Mesenchymal stem cell (in vitro differentiated cells and primary cell): ENCODE results near the gene PEMT.

Source experiments
- DNase-seq: peaks from one replicate; pipeline ENCODE4 v3.0.0-alpha.2; 2013
- H2AFZ ChIP-seq: one replicate; pipeline ENCODE4 v1.6.1; 2013; ENCODE audit warnings: low read depth, mild to moderate bottlenecking, control low read depth, inconsistent platforms, low read length, moderate library complexity
- H2AK5ac ChIP-seq: 2 replicates; pipeline ENCODE4 v1.6.1; 2013; ENCODE audit warnings: low read length, moderate library complexity, mild to moderate bottlenecking, inconsistent platforms; ENCODE audit not compliant: severe bottlenecking
- H2BK120ac ChIP-seq: one replicate; pipeline ENCODE4 v1.6.1; 2013; ENCODE audit warnings: low read depth, mild to moderate bottlenecking, inconsistent platforms, low read length, moderate library complexity
- H2BK12ac ChIP-seq, 2 experiments: one replicate each; pipeline ENCODE4 v1.6.1; 2013; ENCODE audit warnings: inconsistent platforms in 2 of 2, low read length in 2 of 2, mild to moderate bottlenecking in 2 of 2, moderate library complexity in 2 of 2, control low read depth in 1 of 2
- H2BK15ac ChIP-seq: one replicate; pipeline ENCODE4 v1.6.1; 2013; ENCODE audit warnings: mild to moderate bottlenecking, low read depth, inconsistent platforms; ENCODE audit not compliant: poor library complexity, severe bottlenecking
- H2BK5ac ChIP-seq: 2 replicates; pipeline ENCODE4 v1.6.1; 2013; ENCODE audit warnings: low read depth, mild to moderate bottlenecking, low read length, control low read depth, inconsistent platforms; ENCODE audit not compliant: poor library complexity, severe bottlenecking
- H3K14ac ChIP-seq, 2 experiments: one replicate each; pipeline ENCODE4 v1.6.1; 2013; ENCODE audit warnings: inconsistent platforms in 2 of 2, low read length in 2 of 2, control low read depth in 1 of 2, mild to moderate bottlenecking in 1 of 2, moderate library complexity in 1 of 2
- H3K18ac ChIP-seq, 2 experiments: one replicate each; pipeline ENCODE4 v1.6.1; 2013; ENCODE audit warnings: inconsistent platforms in 2 of 2, low read length in 2 of 2, control low read depth in 1 of 2, low read depth in 1 of 2, mild to moderate bottlenecking in 1 of 2
- H3K23ac ChIP-seq, 2 experiments: one replicate each; pipeline ENCODE4 v1.6.1; 2013; ENCODE audit warnings: inconsistent platforms in 2 of 2, low read length in 2 of 2, mild to moderate bottlenecking in 2 of 2, moderate library complexity in 2 of 2, control low read depth in 1 of 2
- H3K27ac ChIP-seq: 2 replicates; pipeline ENCODE4 v1.5.1; 2013; ENCODE audit warnings: mild to moderate bottlenecking, moderate library complexity, low read length, control low read depth, inconsistent platforms; ENCODE audit not compliant: poor library complexity, severe bottlenecking
- H3K27me3 ChIP-seq, 2 experiments: 2 replicates each; pipeline versions ENCODE4 v1.6.1 to v1.7.0; 2013; ENCODE audit warnings: low read length in 2 of 2, mild to moderate bottlenecking in 2 of 2, moderate library complexity in 2 of 2, control low read depth in 1 of 2, inconsistent platforms in 1 of 2; ENCODE audit not compliant: control insufficient read depth in 1 of 2, insufficient read depth in 1 of 2
- H3K36me3 ChIP-seq, 2 experiments: 2 replicates each; pipeline versions ENCODE4 v1.6.1 to v1.7.0; 2013; ENCODE audit warnings: low read length in 2 of 2, control low read depth in 1 of 2, inconsistent platforms in 1 of 2, low read depth in 1 of 2, mild to moderate bottlenecking in 1 of 2; ENCODE audit not compliant: insufficient read depth in 2 of 2, control insufficient read depth in 1 of 2
- H3K4ac ChIP-seq, 2 experiments: one replicate each; pipeline ENCODE4 v1.6.1; 2013; ENCODE audit warnings: inconsistent platforms in 2 of 2, low read length in 2 of 2, mild to moderate bottlenecking in 2 of 2, moderate library complexity in 2 of 2, control low read depth in 1 of 2, low read depth in 1 of 2
- H3K4me1 ChIP-seq: 2 replicates; pipeline ENCODE4 v1.6.1; 2013; ENCODE audit warnings: low read depth, low read length, control low read depth; ENCODE audit not compliant: control insufficient read depth, insufficient read depth
- H3K4me2 ChIP-seq: 2 replicates; pipeline ENCODE4 v1.6.1; 2013; ENCODE audit warnings: low read length, mild to moderate bottlenecking, inconsistent platforms; ENCODE audit not compliant: poor library complexity, severe bottlenecking
- H3K4me3 ChIP-seq, 2 experiments: 2 replicates each; pipeline versions ENCODE4 v1.5.1 to v1.7.0; 2013; ENCODE audit warnings: low read length in 2 of 2, mild to moderate bottlenecking in 2 of 2, control low read depth in 1 of 2, low read depth in 1 of 2; ENCODE audit not compliant: insufficient read depth in 1 of 2
- H3K79me1 ChIP-seq: replicated peaks from 2 replicates; pipeline ENCODE4 v1.6.1; 2013; ENCODE audit warnings: mild to moderate bottlenecking, control low read depth, low read length, inconsistent platforms; ENCODE audit not compliant: poor library complexity, severe bottlenecking
- H3K9ac ChIP-seq: 2 replicates; pipeline ENCODE4 v1.7.0; 2013; ENCODE audit warnings: mild to moderate bottlenecking, low read length, moderate library complexity
- H3K9me3 ChIP-seq: 2 replicates; pipeline ENCODE4 v1.7.0; 2013; ENCODE audit warnings: mild to moderate bottlenecking, low read length; ENCODE audit not compliant: control insufficient read depth
- H4K8ac ChIP-seq: one replicate; pipeline ENCODE4 v1.6.1; 2013; ENCODE audit warnings: inconsistent platforms, mild to moderate bottlenecking, low read length, moderate library complexity
- H4K91ac ChIP-seq: one replicate; pipeline ENCODE4 v1.6.1; 2013; ENCODE audit warnings: mild to moderate bottlenecking, low read length, inconsistent platforms
- WGBS: methylation state at CpG from one replicate; pipeline ENCODE4 v1.1.7; 2013; ENCODE audit warnings: mixed read lengths; 5-methylcytosine and 5-hydroxymethylcytosine counted together

The PEMT gene

GRCh38 chr17:17514993-17515933 lies 76.2 kb downstream of the PEMT start:
- Histone ChIP-seq H3K4me2 (no peak overlapping the region), H3K36me3 (peaks cover 0 to 20% of the 10 kb centered on the region in 2 experiments), H3K79me1 (no peaks in the 10 kb centered on the region), H3K9me3 (no peaks in the 10 kb centered on the region), H3K14ac (no peak overlapping the region), H3K27ac (no peak overlapping the region), H2BK5ac (no peak overlapping the region), H2BK12ac (no peak overlapping the region), H4K8ac (no peak overlapping the region), H3K4me1 (peaks cover 44% of the 10 kb centered on the region), H3K23ac (no peak overlapping the region), H3K9ac (peak overlapping the region; percentile 73), H2AK5ac (no peak overlapping the region), H3K27me3 (peaks cover 4 to 15% of the 10 kb centered on the region in 2 experiments), H2AFZ (no peak overlapping the region), H4K91ac (no peak overlapping the region), H3K4ac (no peak overlapping the region), H2BK120ac (no peak overlapping the region), H3K4me3 (peak overlapping the region in 1 of 2 experiments; percentile 36), H2BK15ac (no peak overlapping the region), H3K18ac (no peak overlapping the region)
- 88% methylated on average over 21 of the region's 21 CpGs for WGBS
- peak; percentile 35 for DNase-seq

GRCh38 chr17:17514361-17514992 lies 77.0 kb downstream of the PEMT start:
- Histone ChIP-seq H3K4me3 (no peak overlapping the region), H3K23ac (no peak overlapping the region), H3K27ac (no peak overlapping the region), H3K79me1 (no peaks in the 10 kb centered on the region), H3K4ac (no peak overlapping the region), H2AFZ (no peak overlapping the region), H4K8ac (no peak overlapping the region), H3K9me3 (no peaks in the 10 kb centered on the region), H4K91ac (no peak overlapping the region), H3K14ac (peak overlapping the region in 1 of 2 experiments; percentile 27), H2AK5ac (peak overlapping the region; percentile 18), H2BK5ac (no peak overlapping the region), H3K27me3 (peaks cover 4 to 20% of the 10 kb centered on the region in 2 experiments), H3K4me2 (no peak overlapping the region), H2BK120ac (no peak overlapping the region), H3K18ac (no peak overlapping the region), H2BK12ac (no peak overlapping the region), H2BK15ac (no peak overlapping the region), H3K9ac (peak overlapping the region; percentile 73), H3K36me3 (peaks cover 0 to 13% of the 10 kb centered on the region in 2 experiments), H3K4me1 (peaks cover 50% of the 10 kb centered on the region)
- WGBS: 90% methylated on average over 13 of the region's 16 CpGs
- DNase-seq: no peak

GRCh38 chr17:17513626-17514025 lies 77.9 kb downstream of the PEMT start:
- no peak overlapping the region for H2BK5ac ChIP-seq
- no peaks in the 10 kb centered on the region for H3K79me1 ChIP-seq
- no peak for DNase-seq
- H2BK12ac ChIP-seq: no peak overlapping the region
- H3K4me1 ChIP-seq: peaks cover 50% of the 10 kb centered on the region
- H3K9me3 ChIP-seq: no peaks in the 10 kb centered on the region
- no peak overlapping the region for H3K23ac ChIP-seq
- no peak overlapping the region for H2AK5ac ChIP-seq
- H4K8ac ChIP-seq: no peak overlapping the region
- H3K27ac ChIP-seq: no peak overlapping the region
- no peak overlapping the region for H3K9ac ChIP-seq
- peaks cover 3 to 20% of the 10 kb centered on the region in 2 experiments for H3K27me3 ChIP-seq
- H3K36me3 ChIP-seq: peaks cover 0 to 9% of the 10 kb centered on the region in 2 experiments
- H2BK120ac ChIP-seq: no peak overlapping the region
- H3K14ac ChIP-seq: no peak overlapping the region
- H3K4ac ChIP-seq: no peak overlapping the region
- H2BK15ac ChIP-seq: no peak overlapping the region
- no peak overlapping the region for H4K91ac ChIP-seq
- H3K4me2 ChIP-seq: no peak overlapping the region
- WGBS: 99% methylated on average over 7 of the region's 7 CpGs
- no peak overlapping the region for H3K4me3 ChIP-seq
- no peak overlapping the region for H3K18ac ChIP-seq
- no peak overlapping the region for H2AFZ ChIP-seq

- H2BK120ac ChIP-seq: no peak overlapping the region
- no peaks in the 10 kb centered on the region for H3K79me1 ChIP-seq
- H4K91ac ChIP-seq: no peak overlapping the region
- H3K27ac ChIP-seq: no peak overlapping the region
- H2AFZ ChIP-seq: no peak overlapping the region
- peaks cover 0 to 3% of the 10 kb centered on the region in 2 experiments for H3K36me3 ChIP-seq
- WGBS: 99% methylated on average over 5 of the region's 5 CpGs
- no peak overlapping the region for H4K8ac ChIP-seq
- H2AK5ac ChIP-seq: no peak overlapping the region
- H3K27me3 ChIP-seq: peaks cover 0 to 20% of the 10 kb centered on the region in 2 experiments
- H3K4me1 ChIP-seq: peaks cover 50% of the 10 kb centered on the region
- no peak overlapping the region for H3K9ac ChIP-seq
- no peak overlapping the region for H2BK5ac ChIP-seq
- H3K4me3 ChIP-seq: no peak overlapping the region
- H3K4me2 ChIP-seq: no peak overlapping the region
- no peak overlapping the region for H2BK15ac ChIP-seq
- no peak for DNase-seq
- H3K14ac ChIP-seq: no peak overlapping the region
- no peak overlapping the region for H3K4ac ChIP-seq
- no peak overlapping the region for H3K18ac ChIP-seq
- no peaks in the 10 kb centered on the region for H3K9me3 ChIP-seq
- no peak overlapping the region for H2BK12ac ChIP-seq
- H3K23ac ChIP-seq: peak overlapping the region in 1 of 2 experiments; percentile 46
Measured at GRCh38 chr17:17512866-17513265, 78.6 kb downstream of the PEMT start.
